ENCODE measurements around the gene SHQ1.

DNA sequence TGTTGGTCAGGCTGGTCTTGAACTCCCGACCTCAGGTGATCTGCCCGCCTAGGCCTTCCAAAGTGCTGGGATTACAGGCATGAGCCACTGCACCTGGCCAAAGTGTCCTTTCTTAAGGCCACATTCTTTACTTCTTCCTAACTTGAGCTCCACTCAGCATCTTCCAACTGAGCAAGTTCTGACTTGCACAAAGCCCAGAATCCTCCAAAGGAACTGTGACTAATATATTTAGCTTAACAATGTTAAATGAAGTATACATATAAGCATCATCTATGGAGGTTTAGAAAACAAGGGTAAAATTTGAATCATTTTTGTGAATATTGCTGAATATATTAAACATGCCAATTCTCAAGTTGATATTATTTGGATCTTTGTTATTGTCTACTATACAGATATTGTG lies 93.7 kb downstream of the SHQ1 start:
- no peak for TF ChIP-seq POLR2A (IDR thresholded peaks at IDR 0.05)
- TF ChIP-seq, protein P1, sequence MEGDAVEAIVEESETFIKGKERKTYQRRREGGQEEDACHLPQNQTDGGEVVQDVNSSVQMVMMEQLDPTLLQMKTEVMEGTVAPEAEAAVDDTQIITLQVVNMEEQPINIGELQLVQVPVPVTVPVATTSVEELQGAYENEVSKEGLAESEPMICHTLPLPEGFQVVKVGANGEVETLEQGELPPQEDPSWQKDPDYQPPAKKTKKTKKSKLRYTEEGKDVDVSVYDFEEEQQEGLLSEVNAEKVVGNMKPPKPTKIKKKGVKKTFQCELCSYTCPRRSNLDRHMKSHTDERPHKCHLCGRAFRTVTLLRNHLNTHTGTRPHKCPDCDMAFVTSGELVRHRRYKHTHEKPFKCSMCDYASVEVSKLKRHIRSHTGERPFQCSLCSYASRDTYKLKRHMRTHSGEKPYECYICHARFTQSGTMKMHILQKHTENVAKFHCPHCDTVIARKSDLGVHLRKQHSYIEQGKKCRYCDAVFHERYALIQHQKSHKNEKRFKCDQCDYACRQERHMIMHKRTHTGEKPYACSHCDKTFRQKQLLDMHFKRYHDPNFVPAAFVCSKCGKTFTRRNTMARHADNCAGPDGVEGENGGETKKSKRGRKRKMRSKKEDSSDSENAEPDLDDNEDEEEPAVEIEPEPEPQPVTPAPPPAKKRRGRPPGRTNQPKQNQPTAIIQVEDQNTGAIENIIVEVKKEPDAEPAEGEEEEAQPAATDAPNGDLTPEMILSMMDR (IDR thresholded peaks at IDR 0.05), result no peak
